Neural cell (in vitro differentiated cells): ENCODE results near the gene PARM1. TPM values are rescaled to one million over a fixed set of nuclear protein-coding genes. Genes with fewer than 3 reads are reported as not detected.

Experiments
- H2AFZ ChIP-seq: fragments of 200-600, 300-800 bp; sonication (generic), shearing (Covaris generic); 2 replicates; pipeline ENCODE4 v1.6.0; 2014; ENCODE audit warnings: low read depth, mild to moderate bottlenecking, antibody characterized with exemption, low read length, moderate library complexity
- H3F3A ChIP-seq: fragments of 200-600 bp; shearing (Covaris generic); 2 replicates; pipeline ENCODE4 v1.6.1; 2016; ENCODE audit warnings: mild to moderate bottlenecking, moderate library complexity, mixed read lengths, antibody characterized with exemption, low read length; ENCODE audit not compliant: insufficient read depth, poor library complexity, severe bottlenecking
- H3K27ac ChIP-seq: fragments of 200-600, 300-800 bp; sonication (generic), shearing (Covaris generic); 2 replicates; pipeline ENCODE4 v1.5.1; 2014; ENCODE audit warnings: mild to moderate bottlenecking, low read length, moderate library complexity
- H3K27me3 ChIP-seq: fragments of 300-800, 200-600 bp; sonication (generic), shearing (Covaris generic); 2 replicates; pipeline ENCODE4 v1.6.0; 2014; ENCODE audit warnings: mild to moderate bottlenecking, low read depth, low read length, moderate library complexity; ENCODE audit not compliant: insufficient read depth
- H3K36me3 ChIP-seq: fragments of 300-800, 200-600 bp; sonication (generic), shearing (Covaris generic); 2 replicates; pipeline ENCODE4 v1.5.1; 2014; ENCODE audit warnings: mild to moderate bottlenecking, antibody characterized with exemption, low read length, moderate library complexity; ENCODE audit not compliant: insufficient read depth
- H3K4me2 ChIP-seq: fragments of 300-800, 200-600 bp; sonication (generic), shearing (Covaris generic); 2 replicates; pipeline ENCODE4 v1.6.0; 2014; ENCODE audit warnings: mild to moderate bottlenecking, low read length
- H3K4me3 ChIP-seq: fragments of 300-800, 200-600 bp; sonication (generic), shearing (Covaris generic); 2 replicates; pipeline ENCODE4 v1.5.1; 2014; ENCODE audit warnings: mild to moderate bottlenecking, low read length, moderate library complexity
- H3K79me2 ChIP-seq: fragments of 200-600 bp; shearing (Covaris generic); replicated peaks from 2 replicates; pipeline ENCODE4 v1.6.0; 2014; ENCODE audit warnings: mild to moderate bottlenecking, low read length, moderate library complexity; ENCODE audit not compliant: insufficient read depth
- H3K9ac ChIP-seq: fragments of 300-800, 200-600 bp; sonication (generic), shearing (Covaris generic); 2 replicates; pipeline ENCODE4 v1.6.1; 2016; ENCODE audit warnings: mild to moderate bottlenecking, low read length, mixed read lengths
- H3K9me2 ChIP-seq: fragments of 200-600 bp; shearing (Covaris generic); 2 replicates; pipeline ENCODE4 v1.6.1; 2016; ENCODE audit warnings: mild to moderate bottlenecking, low read length, mixed read lengths; ENCODE audit not compliant: insufficient read depth
- H3K9me3 ChIP-seq: fragments of 200-600, 300-800 bp; sonication (generic), shearing (Covaris generic); 2 replicates; pipeline ENCODE4 v1.6.1; 2016; ENCODE audit warnings: mild to moderate bottlenecking, mixed run types, low read length, moderate library complexity, mixed read lengths
- H4K20me1 ChIP-seq: fragments of 200-600 bp; shearing (Covaris generic); 2 replicates; pipeline ENCODE4 v1.6.1; 2016; ENCODE audit warnings: mild to moderate bottlenecking, mixed run types; ENCODE audit not compliant: insufficient read depth
- EP300 ChIP-seq: fragments of 450-650 bp; conservative IDR thresholded peaks from 2 replicates; pipeline ENCODE4 v1.6.1; 2014; ENCODE audit warnings: antibody characterized with exemption, mild to moderate bottlenecking, moderate library complexity; ENCODE audit not compliant: poor library complexity, severe bottlenecking
- EZH2 ChIP-seq: fragments of 200-600, 300-800 bp; shearing (Covaris generic), sonication (generic); IDR thresholded peaks from 2 replicates; pipeline ENCODE4 v1.6.1; 2014; ENCODE audit warnings: antibody characterized with exemption, low read length, borderline replicate concordance, mild to moderate bottlenecking; ENCODE audit not compliant: insufficient read depth, poor library complexity, severe bottlenecking
- MXI1 ChIP-seq: fragments of 450-650 bp; conservative IDR thresholded peaks from 2 replicates; pipeline ENCODE4 v1.6.1; 2014; ENCODE audit warnings: antibody characterized with exemption, mild to moderate bottlenecking; ENCODE audit not compliant: poor library complexity, severe bottlenecking
- POLR2AphosphoS5 ChIP-seq: IDR thresholded peaks from 2 replicates; pipeline ENCODE4 v1.6.1; 2012
- RAD21 ChIP-seq: fragments of 450-650 bp; conservative IDR thresholded peaks from 2 replicates; pipeline ENCODE4 v1.6.1; 2014; ENCODE audit warnings: antibody characterized with exemption, mild to moderate bottlenecking, moderate library complexity
- REST ChIP-seq: IDR thresholded peaks from 2 replicates; pipeline ENCODE4 v1.6.1; 2012; ENCODE audit warnings: borderline replicate concordance
- SMC3 ChIP-seq: fragments of 450-650 bp; conservative IDR thresholded peaks from 2 replicates; pipeline ENCODE4 v1.6.1; 2014; ENCODE audit warnings: antibody characterized with exemption, mild to moderate bottlenecking, moderate library complexity; ENCODE audit not compliant: poor library complexity
- TAF1 ChIP-seq: IDR thresholded peaks from 2 replicates; pipeline ENCODE4 v1.6.1; 2012; ENCODE audit warnings: low read depth
- polyA plus RNA-seq: library from polyadenylated mRNA; depleted of rRNA; stranded (reverse); fragments of >200 nt; gene quantifications from 2 replicates; pipeline ENCODE4 v1.2.3, GENCODE V29; 2014
- TF ChIP-seq, protein P1 (sequence below): fragments of 450-650 bp; IDR thresholded peaks from 2 replicates; pipeline ENCODE4 v1.5.1; 2014; ENCODE audit warnings: antibody characterized with exemption, mild to moderate bottlenecking, moderate library complexity; ENCODE audit not compliant: poor library complexity, severe bottlenecking

The PARM1 gene
- polyA plus RNA-seq, 1 donor from 2014 or later: 1.3 TPM

DNA sequence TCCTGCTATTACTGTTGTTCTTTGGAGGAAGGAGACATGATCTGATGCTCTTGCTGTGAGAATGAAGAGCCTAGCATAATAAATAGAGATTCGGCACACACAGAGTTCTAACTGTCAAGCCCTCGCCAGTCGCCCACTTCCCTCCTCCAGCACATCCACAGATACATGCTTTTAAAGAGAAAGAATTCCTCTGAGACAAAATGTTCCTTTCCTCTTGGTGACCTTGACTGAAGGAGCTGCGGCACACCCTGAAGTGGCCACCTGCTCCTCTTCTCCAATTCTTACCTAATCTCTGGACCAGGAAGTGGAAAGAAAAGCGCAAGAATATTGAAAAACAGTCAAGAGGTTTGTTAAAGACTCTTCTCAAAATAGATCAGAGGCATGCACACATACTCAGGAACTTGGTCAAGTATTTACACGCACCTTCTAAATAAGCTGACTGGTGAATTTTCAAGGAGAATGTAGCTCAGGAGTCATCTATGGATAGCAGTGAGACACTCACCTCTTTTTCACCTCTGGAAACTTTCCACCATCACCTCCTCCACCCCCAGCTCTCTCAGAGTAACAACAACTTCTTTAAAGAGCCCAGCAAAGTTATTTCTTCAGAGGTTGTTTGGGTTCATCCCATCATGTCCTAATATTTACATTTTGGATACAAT is 95.4 kb downstream of the PARM1 start:
- no peak overlapping the region for H3K9ac ChIP-seq

GRCh38 chr4:75030028-75030427 is 97.1 kb downstream of the PARM1 start:
- H3K9me2 ChIP-seq: no peaks in the 10 kb centered on the region
- H2AFZ ChIP-seq: no peak overlapping the region
- H3K9me3 ChIP-seq: no peaks in the 10 kb centered on the region
- H3K4me2 ChIP-seq: no peak overlapping the region
- H3K4me3 ChIP-seq: no peak overlapping the region
- no peak overlapping the region for H3K27ac ChIP-seq
- TF ChIP-seq EZH2 (no peak), REST (no peak), MXI1 (no peak), RAD21 (no peak), TAF1 (no peak), POLR2AphosphoS5 (no peak), EP300 (no peak), SMC3 (no peak)
- TF ChIP-seq, protein P1, sequence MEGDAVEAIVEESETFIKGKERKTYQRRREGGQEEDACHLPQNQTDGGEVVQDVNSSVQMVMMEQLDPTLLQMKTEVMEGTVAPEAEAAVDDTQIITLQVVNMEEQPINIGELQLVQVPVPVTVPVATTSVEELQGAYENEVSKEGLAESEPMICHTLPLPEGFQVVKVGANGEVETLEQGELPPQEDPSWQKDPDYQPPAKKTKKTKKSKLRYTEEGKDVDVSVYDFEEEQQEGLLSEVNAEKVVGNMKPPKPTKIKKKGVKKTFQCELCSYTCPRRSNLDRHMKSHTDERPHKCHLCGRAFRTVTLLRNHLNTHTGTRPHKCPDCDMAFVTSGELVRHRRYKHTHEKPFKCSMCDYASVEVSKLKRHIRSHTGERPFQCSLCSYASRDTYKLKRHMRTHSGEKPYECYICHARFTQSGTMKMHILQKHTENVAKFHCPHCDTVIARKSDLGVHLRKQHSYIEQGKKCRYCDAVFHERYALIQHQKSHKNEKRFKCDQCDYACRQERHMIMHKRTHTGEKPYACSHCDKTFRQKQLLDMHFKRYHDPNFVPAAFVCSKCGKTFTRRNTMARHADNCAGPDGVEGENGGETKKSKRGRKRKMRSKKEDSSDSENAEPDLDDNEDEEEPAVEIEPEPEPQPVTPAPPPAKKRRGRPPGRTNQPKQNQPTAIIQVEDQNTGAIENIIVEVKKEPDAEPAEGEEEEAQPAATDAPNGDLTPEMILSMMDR: no peak
- no peaks in the 10 kb centered on the region for H4K20me1 ChIP-seq
- no peak overlapping the region for H3K9ac ChIP-seq
- no peaks in the 10 kb centered on the region for H3K36me3 ChIP-seq
- no peaks in the 10 kb centered on the region for H3K79me2 ChIP-seq
- no peaks in the 10 kb centered on the region for H3F3A ChIP-seq
- H3K27me3 ChIP-seq: no peaks in the 10 kb centered on the region

More for the DNA sequence above, 95.4 kb downstream of the PARM1 start:
- Histone ChIP-seq H3K9me3 (no peaks in the 10 kb centered on the region), H3F3A (no peaks in the 10 kb centered on the region), H3K36me3 (no peaks in the 10 kb centered on the region), H2AFZ (no peak overlapping the region), H3K79me2 (no peaks in the 10 kb centered on the region), H3K9me2 (no peaks in the 10 kb centered on the region), H3K4me3 (no peak overlapping the region), H3K4me2 (no peak overlapping the region), H3K27ac (no peak overlapping the region), H3K27me3 (no peaks in the 10 kb centered on the region), H4K20me1 (no peaks in the 10 kb centered on the region)
- TF ChIP-seq EP300 (no peak), SMC3 (no peak)
